Measurements from ENCODE around the gene SLC1A5. TPM values are rescaled to one million over a fixed set of nuclear protein-coding genes. Genes with fewer than 3 reads are reported as not detected.

SLC1A5 gene
- total RNA-seq, 1 experiment from 2014 or later = 116 TPM

DNA sequence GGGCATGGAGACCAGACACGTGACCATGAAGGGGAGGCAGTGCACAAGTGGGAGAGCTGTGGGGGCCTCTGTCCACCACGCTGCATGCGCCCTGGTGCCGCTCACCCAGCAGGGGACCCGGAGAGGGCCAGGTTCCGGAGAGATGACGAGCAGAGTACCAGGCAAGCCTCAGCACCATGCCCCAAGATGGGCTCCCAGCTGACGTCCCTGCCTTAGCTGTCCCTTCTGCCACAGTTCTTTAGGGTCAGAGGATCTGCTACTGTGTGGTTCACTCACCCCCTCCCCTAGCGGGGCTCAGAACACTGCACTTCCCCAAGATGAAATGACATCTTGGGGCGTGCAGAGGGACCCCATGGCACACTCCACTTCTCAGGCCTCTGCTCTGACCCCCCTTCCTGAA lies 61.8 kb downstream of the SLC1A5 start:
- Histone ChIP-seq H3K27me3 (ENCODE audit: low read length) (no peaks in the 10 kb centered on the region), H3K36me3 (ENCODE audit: insufficient read depth, low read length) (peaks cover 20% of the 10 kb centered on the region), H2AFZ (ENCODE audit: low read length) (no peak overlapping the region), H3K4me2 (ENCODE audit: low read depth, low read length, poor library complexity, severe bottlenecking) (no peak overlapping the region), H3K79me2 (ENCODE audit: low read length) (peaks cover 19% of the 10 kb centered on the region), H3K9me3 (ENCODE audit: low read length) (no peaks in the 10 kb centered on the region), H3K9ac (ENCODE audit: low read length) (no peak overlapping the region), H3K9me2 (replicated peaks; ENCODE audit: insufficient read depth, low read length) (no peaks in the 10 kb centered on the region), H3K4me1 (ENCODE audit: low read length) (peaks cover 38% of the 10 kb centered on the region), H4K20me1 (ENCODE audit: insufficient read depth, low read depth, low read length) (peaks cover 41% of the 10 kb centered on the region), H3K4me3 (ENCODE audit: low read length) (no peak overlapping the region), H3K27ac (ENCODE audit: low read length) (no peak overlapping the region)
- DNase-seq = no peak

DNA sequence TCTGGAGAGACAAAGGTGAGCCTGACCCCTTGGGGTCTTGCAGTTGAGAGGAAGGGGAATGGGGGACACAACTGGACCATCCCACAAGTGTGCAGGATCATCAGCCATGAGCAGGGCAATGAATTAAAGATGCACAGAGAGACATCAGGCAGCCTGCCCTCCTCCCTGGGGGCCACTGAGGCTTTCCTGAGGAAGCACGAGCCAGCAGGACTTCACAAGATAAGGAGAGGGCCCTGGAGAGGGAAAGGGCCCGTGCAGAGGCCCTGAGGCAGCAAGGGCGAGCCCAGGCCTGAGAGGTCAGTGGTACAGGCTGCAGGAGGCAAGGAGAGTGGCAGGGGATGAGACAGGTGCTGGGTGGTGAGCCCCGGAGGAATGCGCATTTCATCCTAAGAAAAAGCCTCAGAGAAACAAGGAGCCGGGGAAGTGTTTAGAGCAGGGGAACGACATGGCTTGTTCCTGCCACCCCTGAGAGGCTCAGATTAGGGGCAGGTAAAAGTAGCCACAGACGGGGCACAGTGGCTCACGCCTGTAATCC lies 62.5 kb downstream of the SLC1A5 start:
- H3K27ac ChIP-seq (ENCODE audit: low read length) = no peak overlapping the region
- H3K27me3 ChIP-seq (ENCODE audit: low read length) = no peaks in the 10 kb centered on the region
- H3K4me1 ChIP-seq (ENCODE audit: low read length) = peaks cover 38% of the 10 kb centered on the region
- peaks cover 34% of the 10 kb centered on the region for H4K20me1 ChIP-seq (ENCODE audit: insufficient read depth, low read depth, low read length)
- no peak overlapping the region for H2AFZ ChIP-seq (ENCODE audit: low read length)
- no peak overlapping the region for H3K9ac ChIP-seq (ENCODE audit: low read length)
- DNase-seq = no peak
- peaks cover 19% of the 10 kb centered on the region for H3K79me2 ChIP-seq (ENCODE audit: low read length)
- no peak overlapping the region for H3K4me2 ChIP-seq (ENCODE audit: low read depth, low read length, poor library complexity, severe bottlenecking)
- H3K36me3 ChIP-seq (ENCODE audit: insufficient read depth, low read length) = peaks cover 20% of the 10 kb centered on the region
- H3K9me2 ChIP-seq (replicated peaks; ENCODE audit: insufficient read depth, low read length) = no peaks in the 10 kb centered on the region
- no peaks in the 10 kb centered on the region for H3K9me3 ChIP-seq (ENCODE audit: low read length)
- H3K4me3 ChIP-seq (ENCODE audit: low read length) = no peak overlapping the region

DNA sequence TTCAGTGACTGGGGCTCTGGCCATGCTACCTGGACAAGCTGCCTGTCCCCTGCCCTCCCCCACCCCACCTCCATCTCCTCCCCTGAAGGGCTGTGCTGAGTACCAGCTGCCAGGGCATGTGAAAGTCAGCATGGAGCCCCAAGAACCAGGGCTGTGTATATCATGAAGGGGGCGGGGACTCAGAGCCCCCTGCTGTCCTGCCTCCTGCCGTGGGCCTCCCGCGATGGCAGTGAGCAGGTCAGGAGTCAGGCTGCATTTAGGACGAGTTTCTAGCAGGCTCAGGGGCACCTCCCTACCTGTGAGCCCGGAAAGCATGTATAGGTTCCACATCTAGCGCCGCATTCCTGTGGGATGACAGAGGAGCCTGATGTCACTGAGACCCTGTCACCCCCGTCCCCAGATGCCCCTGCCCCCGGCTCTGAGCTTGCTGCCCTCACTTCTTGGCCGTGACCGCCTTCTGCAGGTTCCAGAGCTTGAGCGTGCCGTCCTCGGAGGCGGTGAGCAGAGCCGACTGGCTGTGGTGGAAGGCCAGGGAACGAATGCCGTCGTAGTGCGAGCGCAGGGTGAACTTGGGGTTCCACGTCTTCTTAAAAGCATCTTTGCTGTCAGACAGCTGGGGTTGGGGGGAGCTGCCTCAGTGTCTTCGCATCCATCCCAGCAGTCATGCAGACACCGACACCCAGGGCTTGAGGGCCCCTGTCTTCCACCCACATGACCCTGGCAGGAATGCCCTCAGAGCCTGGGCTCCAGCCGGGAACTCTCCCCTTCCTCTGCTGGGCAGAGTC lies 63.2 kb downstream of the SLC1A5 start:
- Histone ChIP-seq H3K9ac (ENCODE audit: low read length) (no peak overlapping the region), H3K36me3 (ENCODE audit: insufficient read depth, low read length) (peaks cover 20% of the 10 kb centered on the region), H3K9me3 (ENCODE audit: low read length) (no peaks in the 10 kb centered on the region), H3K4me1 (ENCODE audit: low read length) (peaks cover 38% of the 10 kb centered on the region), H2AFZ (ENCODE audit: low read length) (no peak overlapping the region), H3K79me2 (ENCODE audit: low read length) (peaks cover 19% of the 10 kb centered on the region), H4K20me1 (ENCODE audit: insufficient read depth, low read depth, low read length) (peaks cover 31% of the 10 kb centered on the region), H3K27me3 (ENCODE audit: low read length) (no peaks in the 10 kb centered on the region), H3K9me2 (replicated peaks; ENCODE audit: insufficient read depth, low read length) (no peaks in the 10 kb centered on the region), H3K4me3 (ENCODE audit: low read length) (no peak overlapping the region), H3K4me2 (ENCODE audit: low read depth, low read length, poor library complexity, severe bottlenecking) (no peak overlapping the region), H3K27ac (ENCODE audit: low read length) (no peak overlapping the region)
- peak; percentile 39 for DNase-seq

Small RNA genes lying within 50 kb of the gene (small RNA-seq; reads per million reads assigned to genes)
- gene AC008622.3 = not detected
- not detected for gene HNRNPMP2
- gene RF00019 = not detected

Other genes starting within 250 kb of the SLC1A5 start
- gene CALM3, start 187.3 kb downstream of the SLC1A5 start, total RNA-seq (2014; rRNA removed; shearing (Covaris generic); ENCODE audit: low replicate concordance) = 103 and 122 TPM in 2 replicates
- not detected in 2 replicates for gene PTGIR, start 163.5 kb downstream of the SLC1A5 start, total RNA-seq (2014; rRNA removed; shearing (Covaris generic); ENCODE audit: low replicate concordance)
- gene GNG8, start 152.4 kb downstream of the SLC1A5 start, total RNA-seq (2014; rRNA removed; shearing (Covaris generic); ENCODE audit: low replicate concordance) = not detected in 2 replicates
- 0.14 and 0.19 TPM in 2 replicates for gene DACT3, start 127.4 kb downstream of the SLC1A5 start, total RNA-seq (2014; rRNA removed; shearing (Covaris generic); ENCODE audit: low replicate concordance)
- 20.0 and 34.6 TPM in 2 replicates for gene PRKD2, start 71.5 kb downstream of the SLC1A5 start, total RNA-seq (2014; rRNA removed; shearing (Covaris generic); ENCODE audit: low replicate concordance)
- gene FKRP, start 42.5 kb downstream of the SLC1A5 start, total RNA-seq (2014; rRNA removed; shearing (Covaris generic); ENCODE audit: low replicate concordance) = 14.6 and 18.4 TPM in 2 replicates
- gene STRN4, start 42.1 kb downstream of the SLC1A5 start, total RNA-seq (2014; rRNA removed; shearing (Covaris generic); ENCODE audit: low replicate concordance) = 37.5 and 55.2 TPM in 2 replicates
- gene AP2S1, start 62.3 kb upstream of the SLC1A5 start, total RNA-seq (2014; rRNA removed; shearing (Covaris generic); ENCODE audit: low replicate concordance) = 63.7 and 85.5 TPM in 2 replicates
- 19.7 and 30.4 TPM in 2 replicates for gene ARHGAP35, start 72.4 kb upstream of the SLC1A5 start, total RNA-seq (2014; rRNA removed; shearing (Covaris generic); ENCODE audit: low replicate concordance)
- 4.8 and 5.7 TPM in 2 replicates for gene NPAS1, start 231.2 kb upstream of the SLC1A5 start, total RNA-seq (2014; rRNA removed; shearing (Covaris generic); ENCODE audit: low replicate concordance)